GM23338 (cell line): ENCODE data around the gene RECQL5. TPM values are rescaled to one million over a fixed set of nuclear protein-coding genes. Genes with fewer than 3 reads are reported as not detected.

Experiments used
- ATAC-seq: fragments of 200-7000 bp; cut with Tn5 transposase; 3 replicates; pipeline ENCODE4 v1.9.1; 2020
- DNase-seq: peaks from one replicate; pipeline ENCODE4 v3.0.0-alpha.2; 2015; ENCODE audit warnings: low spot score
- H2AFZ ChIP-seq: fragments of 200-600 bp; sonication (generic); 2 replicates; pipeline ENCODE4 v1.8.0; 2016; ENCODE audit warnings: antibody characterized with exemption, mild to moderate bottlenecking, moderate library complexity
- H3F3A ChIP-seq: fragments of 200-600 bp; sonication (generic); replicated peaks from 2 replicates; pipeline ENCODE4 v1.8.0; 2017; ENCODE audit warnings: antibody characterized with exemption, mixed run types, low read depth
- H3K27ac ChIP-seq: fragments of 200-600 bp; sonication (generic); 2 replicates; pipeline ENCODE4 v1.6.1; 2016; ENCODE audit warnings: low read depth
- H3K27me3 ChIP-seq: fragments of 200-600 bp; sonication (generic); 2 replicates; pipeline ENCODE4 v1.8.0; 2016; ENCODE audit warnings: mild to moderate bottlenecking, mixed run types, moderate library complexity; ENCODE audit not compliant: insufficient read depth
- H3K36me3 ChIP-seq: fragments of 200-600 bp; sonication (generic); 2 replicates; pipeline ENCODE4 v1.8.0; 2016; ENCODE audit warnings: mild to moderate bottlenecking; ENCODE audit not compliant: insufficient read depth
- H3K4me1 ChIP-seq: fragments of 200-600 bp; sonication (generic); 2 replicates; pipeline ENCODE4 v1.8.0; 2016; ENCODE audit warnings: mild to moderate bottlenecking, moderate library complexity; ENCODE audit not compliant: insufficient read depth
- H3K4me2 ChIP-seq: fragments of 200-600 bp; sonication (generic); 2 replicates; pipeline ENCODE4 v1.7.1; 2017; ENCODE audit warnings: mixed run types
- H3K4me3 ChIP-seq: fragments of 200-600 bp; sonication (generic); 2 replicates; pipeline ENCODE4 v1.6.1; 2016; ENCODE audit warnings: mixed run types
- H3K79me2 ChIP-seq: fragments of 200-600 bp; sonication (generic); replicated peaks from 2 replicates; pipeline ENCODE4 v1.8.0; 2017; ENCODE audit warnings: mild to moderate bottlenecking; ENCODE audit not compliant: insufficient read depth
- H3K9me2 ChIP-seq: fragments of 200-600 bp; sonication (generic); 2 replicates; pipeline ENCODE4 v1.8.0; 2017; ENCODE audit not compliant: insufficient read depth
- H4K20me1 ChIP-seq: fragments of 200-600 bp; sonication (generic); replicated peaks from 2 replicates; pipeline ENCODE4 v1.8.0; 2017; ENCODE audit warnings: mild to moderate bottlenecking; ENCODE audit not compliant: insufficient read depth
- H3K27ac Mint-ChIP-seq: 2 replicates; pipeline ENCODE4 v1.8.0; 2020; ENCODE audit warnings: inconsistent platforms, mild to moderate bottlenecking, moderate library complexity, mixed read lengths
- H3K27me3 Mint-ChIP-seq: 3 replicates; pipeline ENCODE4 v1.8.0; 2022; ENCODE audit warnings: low read depth, mild to moderate bottlenecking, moderate library complexity, mixed read lengths, inconsistent platforms; ENCODE audit not compliant: insufficient read depth, poor library complexity
- H3K36me3 Mint-ChIP-seq: 3 replicates; pipeline ENCODE4 v1.8.0; 2021; ENCODE audit warnings: low read depth, mild to moderate bottlenecking, inconsistent platforms, moderate library complexity, mixed read lengths
- H3K4me1 Mint-ChIP-seq: 3 replicates; pipeline ENCODE4 v1.8.0; 2020; ENCODE audit warnings: mild to moderate bottlenecking, inconsistent platforms, mixed read lengths
- H3K4me3 Mint-ChIP-seq: 3 replicates; pipeline ENCODE4 v1.8.0; 2021; ENCODE audit warnings: moderate library complexity, mild to moderate bottlenecking, inconsistent platforms, mixed read lengths
- H3K9me3 Mint-ChIP-seq: 3 replicates; pipeline ENCODE4 v1.8.0; 2020; ENCODE audit warnings: moderate library complexity, mild to moderate bottlenecking, inconsistent platforms, mixed read lengths
- CREB1 ChIP-seq: fragments of 250-450 bp; sonication (Bioruptor Pico); IDR thresholded peaks from 2 replicates; pipeline ENCODE4 v1.5.0; 2020; ENCODE audit warnings: low read depth, mild to moderate bottlenecking, moderate library complexity
- EZH2 ChIP-seq: fragments of 200-600 bp; sonication (generic); IDR thresholded peaks from one replicate; pipeline ENCODE4 v1.8.0; 2017; ENCODE audit warnings: antibody characterized with exemption, mild to moderate bottlenecking, low read depth; ENCODE audit not compliant: unreplicated experiment
- EZH2phosphoT487 ChIP-seq: fragments of 200-600 bp; sonication (generic); IDR thresholded peaks from one replicate; pipeline ENCODE4 v1.8.1; 2018; ENCODE audit warnings: antibody characterized with exemption; ENCODE audit not compliant: unreplicated experiment
- JUNB ChIP-seq: IDR thresholded peaks from one replicate; pipeline ENCODE4 v1.6.1; 2016; ENCODE audit warnings: antibody characterized with exemption; ENCODE audit not compliant: unreplicated experiment
- NANOG ChIP-seq: IDR thresholded peaks from 2 replicates; pipeline ENCODE4 v1.6.1; 2016; ENCODE audit warnings: antibody characterized with exemption, borderline replicate concordance
- POLR2AphosphoS5 ChIP-seq: IDR thresholded peaks from 2 replicates; pipeline ENCODE4 v1.6.1; 2016; ENCODE audit warnings: antibody characterized with exemption, low read depth
- STAT1 ChIP-seq: IDR thresholded peaks from one replicate; pipeline ENCODE4 v1.6.1; 2016; ENCODE audit warnings: antibody characterized with exemption; ENCODE audit not compliant: unreplicated experiment
- ZNF114 ChIP-seq: fragments of 250-450 bp; sonication (Bioruptor Pico); IDR thresholded peaks from 2 replicates; pipeline ENCODE4 v1.5.0; 2020; ENCODE audit warnings: mild to moderate bottlenecking, moderate library complexity
- ZNF331 ChIP-seq: fragments of 250-450 bp; sonication (Bioruptor Pico); IDR thresholded peaks from 2 replicates; pipeline ENCODE4 v1.5.0; 2020; ENCODE audit warnings: low read depth, mild to moderate bottlenecking, moderate library complexity
- polyA plus RNA-seq: library from polyadenylated mRNA; unstranded; fragments of >200 nt; fragmentation: Nextera tagmentation; extraction: Ambion mirVana; gene quantifications from 2 replicates; pipeline ENCODE4 v1.2.1, GENCODE V29; 2016
- total RNA-seq: library from RNA; depleted of rRNA; stranded (reverse); fragments of >200 nt; shearing (Covaris generic); gene quantifications from 2 replicates; pipeline ENCODE4 v1.2.3, GENCODE V29; 2014
- TF ChIP-seq, protein P1 (sequence below): IDR thresholded peaks from one replicate; pipeline ENCODE4 v1.6.1; 2018; ENCODE audit warnings: antibody characterized with exemption; ENCODE audit not compliant: unreplicated experiment
- TF ChIP-seq, protein P2 (sequence below): IDR thresholded peaks from 2 replicates; pipeline ENCODE4 v1.6.1; 2016; ENCODE audit warnings: antibody characterized with exemption
- TF ChIP-seq, protein P3 (sequence below): fragments of 250-450 bp; sonication (Bioruptor Pico); IDR thresholded peaks from 2 replicates; pipeline ENCODE4 v1.5.0; 2020; ENCODE audit warnings: mild to moderate bottlenecking, moderate library complexity
- TF ChIP-seq, protein P4 (sequence below), 2 experiments: fragments of 200-600 bp in 1 of 2; sonication (generic) in 1 of 2; conservative IDR thresholded peaks; 2 replicates each; pipeline versions ENCODE4 v1.5.1 to v1.6.1; 2016 to 2017; ENCODE audit warnings: antibody characterized with exemption in 2 of 2, low read depth in 2 of 2, mild to moderate bottlenecking in 2 of 2, moderate library complexity in 1 of 2

Gene RECQL5
- total and polyA plus RNA-seq, 2 experiments from 2014 or later, result 20.0 to 23.3 TPM

DNA sequence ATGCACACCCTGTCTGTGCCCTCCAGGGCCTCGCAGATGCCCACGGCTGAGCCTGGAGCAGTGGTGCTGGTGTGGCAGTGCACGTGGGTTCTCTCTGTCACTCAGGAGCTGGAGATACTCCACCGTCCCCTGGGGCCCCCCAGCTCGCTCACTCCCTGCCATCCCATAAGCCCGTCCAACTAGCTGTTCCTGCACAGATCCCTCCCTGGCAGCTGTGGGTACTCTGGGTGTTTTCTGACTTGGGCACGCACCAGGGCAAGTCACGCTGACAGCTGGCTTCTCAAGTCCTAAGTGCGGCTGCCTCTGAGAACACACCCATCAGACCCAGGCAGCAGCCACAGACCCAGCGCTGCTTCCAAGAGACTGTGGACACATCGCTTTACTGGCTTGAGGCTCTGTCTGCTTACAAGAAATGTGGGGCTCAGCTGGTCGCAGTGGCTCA, 28.9 kb upstream of the RECQL5 start:
- Histone ChIP-seq H3K4me2 (no peak overlapping the region), H3K27ac (no peak overlapping the region), H4K20me1 (peaks cover 7% of the 10 kb centered on the region), H3K4me3 (no peak overlapping the region), H3K36me3 (peaks cover 8% of the 10 kb centered on the region; the same call in 1 of the 2 replicates), H3K27me3 (no peaks in the 10 kb centered on the region), H2AFZ (no peak overlapping the region), H3K4me1 (no peaks in the 10 kb centered on the region), H3K9me2 (no peaks in the 10 kb centered on the region), H3F3A (no peaks in the 10 kb centered on the region), H3K79me2 (peaks cover 14% of the 10 kb centered on the region; the same call in 1 of the 2 replicates)
- Mint-ChIP-seq H3K9me3 (no peaks in the 10 kb centered on the region), H3K4me1 (peaks cover 24% of the 10 kb centered on the region), H3K36me3 (peaks cover 36% of the 10 kb centered on the region), H3K4me3 (no peak overlapping the region), H3K27me3 (peaks cover 16% of the 10 kb centered on the region), H3K27ac (no peak overlapping the region)
- no peak for TF ChIP-seq ZNF331
- TF ChIP-seq STAT1, result no peak
- TF ChIP-seq NANOG, result no peak
- TF ChIP-seq EZH2phosphoT487, result no peak
- no peak for TF ChIP-seq JUNB
- TF ChIP-seq ZNF114 (CRISPR knock-in tag), result no peak
- TF ChIP-seq CREB1 (CRISPR knock-in tag), result no peak
- TF ChIP-seq POLR2AphosphoS5, result no peak
- TF ChIP-seq EZH2, result no peak
- TF ChIP-seq, protein P1, sequence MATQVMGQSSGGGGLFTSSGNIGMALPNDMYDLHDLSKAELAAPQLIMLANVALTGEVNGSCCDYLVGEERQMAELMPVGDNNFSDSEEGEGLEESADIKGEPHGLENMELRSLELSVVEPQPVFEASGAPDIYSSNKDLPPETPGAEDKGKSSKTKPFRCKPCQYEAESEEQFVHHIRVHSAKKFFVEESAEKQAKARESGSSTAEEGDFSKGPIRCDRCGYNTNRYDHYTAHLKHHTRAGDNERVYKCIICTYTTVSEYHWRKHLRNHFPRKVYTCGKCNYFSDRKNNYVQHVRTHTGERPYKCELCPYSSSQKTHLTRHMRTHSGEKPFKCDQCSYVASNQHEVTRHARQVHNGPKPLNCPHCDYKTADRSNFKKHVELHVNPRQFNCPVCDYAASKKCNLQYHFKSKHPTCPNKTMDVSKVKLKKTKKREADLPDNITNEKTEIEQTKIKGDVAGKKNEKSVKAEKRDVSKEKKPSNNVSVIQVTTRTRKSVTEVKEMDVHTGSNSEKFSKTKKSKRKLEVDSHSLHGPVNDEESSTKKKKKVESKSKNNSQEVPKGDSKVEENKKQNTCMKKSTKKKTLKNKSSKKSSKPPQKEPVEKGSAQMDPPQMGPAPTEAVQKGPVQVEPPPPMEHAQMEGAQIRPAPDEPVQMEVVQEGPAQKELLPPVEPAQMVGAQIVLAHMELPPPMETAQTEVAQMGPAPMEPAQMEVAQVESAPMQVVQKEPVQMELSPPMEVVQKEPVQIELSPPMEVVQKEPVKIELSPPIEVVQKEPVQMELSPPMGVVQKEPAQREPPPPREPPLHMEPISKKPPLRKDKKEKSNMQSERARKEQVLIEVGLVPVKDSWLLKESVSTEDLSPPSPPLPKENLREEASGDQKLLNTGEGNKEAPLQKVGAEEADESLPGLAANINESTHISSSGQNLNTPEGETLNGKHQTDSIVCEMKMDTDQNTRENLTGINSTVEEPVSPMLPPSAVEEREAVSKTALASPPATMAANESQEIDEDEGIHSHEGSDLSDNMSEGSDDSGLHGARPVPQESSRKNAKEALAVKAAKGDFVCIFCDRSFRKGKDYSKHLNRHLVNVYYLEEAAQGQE, result no peak
- TF ChIP-seq, protein P2, sequence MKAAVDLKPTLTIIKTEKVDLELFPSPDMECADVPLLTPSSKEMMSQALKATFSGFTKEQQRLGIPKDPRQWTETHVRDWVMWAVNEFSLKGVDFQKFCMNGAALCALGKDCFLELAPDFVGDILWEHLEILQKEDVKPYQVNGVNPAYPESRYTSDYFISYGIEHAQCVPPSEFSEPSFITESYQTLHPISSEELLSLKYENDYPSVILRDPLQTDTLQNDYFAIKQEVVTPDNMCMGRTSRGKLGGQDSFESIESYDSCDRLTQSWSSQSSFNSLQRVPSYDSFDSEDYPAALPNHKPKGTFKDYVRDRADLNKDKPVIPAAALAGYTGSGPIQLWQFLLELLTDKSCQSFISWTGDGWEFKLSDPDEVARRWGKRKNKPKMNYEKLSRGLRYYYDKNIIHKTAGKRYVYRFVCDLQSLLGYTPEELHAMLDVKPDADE, result no peak
- TF ChIP-seq, protein P3, sequence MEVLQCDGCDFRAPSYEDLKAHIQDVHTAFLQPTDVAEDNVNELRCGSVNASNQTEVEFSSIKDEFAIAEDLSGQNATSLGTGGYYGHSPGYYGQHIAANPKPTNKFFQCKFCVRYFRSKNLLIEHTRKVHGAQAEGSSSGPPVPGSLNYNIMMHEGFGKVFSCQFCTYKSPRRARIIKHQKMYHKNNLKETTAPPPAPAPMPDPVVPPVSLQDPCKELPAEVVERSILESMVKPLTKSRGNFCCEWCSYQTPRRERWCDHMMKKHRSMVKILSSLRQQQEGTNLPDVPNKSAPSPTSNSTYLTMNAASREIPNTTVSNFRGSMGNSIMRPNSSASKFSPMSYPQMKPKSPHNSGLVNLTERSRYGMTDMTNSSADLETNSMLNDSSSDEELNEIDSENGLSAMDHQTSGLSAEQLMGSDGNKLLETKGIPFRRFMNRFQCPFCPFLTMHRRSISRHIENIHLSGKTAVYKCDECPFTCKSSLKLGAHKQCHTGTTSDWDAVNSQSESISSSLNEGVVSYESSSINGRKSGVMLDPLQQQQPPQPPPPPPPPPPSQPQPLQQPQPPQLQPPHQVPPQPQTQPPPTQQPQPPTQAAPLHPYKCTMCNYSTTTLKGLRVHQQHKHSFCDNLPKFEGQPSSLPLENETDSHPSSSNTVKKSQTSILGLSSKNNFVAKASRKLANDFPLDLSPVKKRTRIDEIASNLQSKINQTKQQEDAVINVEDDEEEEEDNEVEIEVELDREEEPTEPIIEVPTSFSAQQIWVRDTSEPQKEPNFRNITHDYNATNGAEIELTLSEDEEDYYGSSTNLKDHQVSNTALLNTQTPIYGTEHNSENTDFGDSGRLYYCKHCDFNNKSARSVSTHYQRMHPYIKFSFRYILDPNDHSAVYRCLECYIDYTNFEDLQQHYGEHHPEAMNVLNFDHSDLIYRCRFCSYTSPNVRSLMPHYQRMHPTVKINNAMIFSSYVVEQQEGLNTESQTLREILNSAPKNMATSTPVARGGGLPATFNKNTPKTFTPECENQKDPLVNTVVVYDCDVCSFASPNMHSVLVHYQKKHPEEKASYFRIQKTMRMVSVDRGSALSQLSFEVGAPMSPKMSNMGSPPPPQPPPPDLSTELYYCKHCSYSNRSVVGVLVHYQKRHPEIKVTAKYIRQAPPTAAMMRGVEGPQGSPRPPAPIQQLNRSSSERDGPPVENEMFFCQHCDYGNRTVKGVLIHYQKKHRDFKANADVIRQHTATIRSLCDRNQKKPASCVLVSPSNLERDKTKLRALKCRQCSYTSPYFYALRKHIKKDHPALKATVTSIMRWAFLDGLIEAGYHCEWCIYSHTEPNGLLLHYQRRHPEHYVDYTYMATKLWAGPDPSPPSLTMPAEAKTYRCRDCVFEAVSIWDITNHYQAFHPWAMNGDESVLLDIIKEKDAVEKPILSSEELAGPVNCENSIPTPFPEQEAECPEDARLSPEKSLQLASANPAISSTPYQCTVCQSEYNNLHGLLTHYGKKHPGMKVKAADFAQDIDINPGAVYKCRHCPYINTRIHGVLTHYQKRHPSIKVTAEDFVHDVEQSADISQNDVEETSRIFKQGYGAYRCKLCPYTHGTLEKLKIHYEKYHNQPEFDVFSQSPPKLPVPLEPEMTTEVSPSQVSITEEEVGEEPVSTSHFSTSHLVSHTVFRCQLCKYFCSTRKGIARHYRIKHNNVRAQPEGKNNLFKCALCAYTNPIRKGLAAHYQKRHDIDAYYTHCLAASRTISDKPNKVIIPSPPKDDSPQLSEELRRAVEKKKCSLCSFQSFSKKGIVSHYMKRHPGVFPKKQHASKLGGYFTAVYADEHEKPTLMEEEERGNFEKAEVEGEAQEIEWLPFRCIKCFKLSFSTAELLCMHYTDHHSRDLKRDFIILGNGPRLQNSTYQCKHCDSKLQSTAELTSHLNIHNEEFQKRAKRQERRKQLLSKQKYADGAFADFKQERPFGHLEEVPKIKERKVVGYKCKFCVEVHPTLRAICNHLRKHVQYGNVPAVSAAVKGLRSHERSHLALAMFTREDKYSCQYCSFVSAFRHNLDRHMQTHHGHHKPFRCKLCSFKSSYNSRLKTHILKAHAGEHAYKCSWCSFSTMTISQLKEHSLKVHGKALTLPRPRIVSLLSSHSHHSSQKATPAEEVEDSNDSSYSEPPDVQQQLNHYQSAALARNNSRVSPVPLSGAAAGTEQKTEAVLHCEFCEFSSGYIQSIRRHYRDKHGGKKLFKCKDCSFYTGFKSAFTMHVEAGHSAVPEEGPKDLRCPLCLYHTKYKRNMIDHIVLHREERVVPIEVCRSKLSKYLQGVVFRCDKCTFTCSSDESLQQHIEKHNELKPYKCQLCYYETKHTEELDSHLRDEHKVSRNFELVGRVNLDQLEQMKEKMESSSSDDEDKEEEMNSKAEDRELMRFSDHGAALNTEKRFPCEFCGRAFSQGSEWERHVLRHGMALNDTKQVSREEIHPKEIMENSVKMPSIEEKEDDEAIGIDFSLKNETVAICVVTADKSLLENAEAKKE (CRISPR knock-in tag), result no peak
- TF ChIP-seq, protein P4, sequence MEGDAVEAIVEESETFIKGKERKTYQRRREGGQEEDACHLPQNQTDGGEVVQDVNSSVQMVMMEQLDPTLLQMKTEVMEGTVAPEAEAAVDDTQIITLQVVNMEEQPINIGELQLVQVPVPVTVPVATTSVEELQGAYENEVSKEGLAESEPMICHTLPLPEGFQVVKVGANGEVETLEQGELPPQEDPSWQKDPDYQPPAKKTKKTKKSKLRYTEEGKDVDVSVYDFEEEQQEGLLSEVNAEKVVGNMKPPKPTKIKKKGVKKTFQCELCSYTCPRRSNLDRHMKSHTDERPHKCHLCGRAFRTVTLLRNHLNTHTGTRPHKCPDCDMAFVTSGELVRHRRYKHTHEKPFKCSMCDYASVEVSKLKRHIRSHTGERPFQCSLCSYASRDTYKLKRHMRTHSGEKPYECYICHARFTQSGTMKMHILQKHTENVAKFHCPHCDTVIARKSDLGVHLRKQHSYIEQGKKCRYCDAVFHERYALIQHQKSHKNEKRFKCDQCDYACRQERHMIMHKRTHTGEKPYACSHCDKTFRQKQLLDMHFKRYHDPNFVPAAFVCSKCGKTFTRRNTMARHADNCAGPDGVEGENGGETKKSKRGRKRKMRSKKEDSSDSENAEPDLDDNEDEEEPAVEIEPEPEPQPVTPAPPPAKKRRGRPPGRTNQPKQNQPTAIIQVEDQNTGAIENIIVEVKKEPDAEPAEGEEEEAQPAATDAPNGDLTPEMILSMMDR (conservative IDR thresholded peaks at IDR 0.05; ENCODE audit: low read depth in 2 of 2), result no peak
- DNase-seq, result no peak
- ATAC-seq, result no peak
